PC-9 (cell line): ENCODE measurements around the gene PALS1. TPM values are rescaled to one million over a fixed set of nuclear protein-coding genes. Genes with fewer than 3 reads are reported as not detected.
"Not testable (repeated sequence)": the region's sequence is repeated elsewhere in the genome, so short reads cannot be mapped to it uniquely, and the experiment has no call there.

ENCODE experiments used
- BruUV-seq: library from RNA; stranded (reverse); fragments of 400-500 nt; replicated peaks from 2 replicates; lab custom pipeline; 2021; lab: Mats Ljungman, UMichigan
- CTCF ChIA-PET: fragments of 300-600 bp; sonication (Branson Sonifier 250); formaldehyde crosslinking; loops from one replicate; lab custom pipeline; 2022; ENCODE audit warnings: antibody characterized with exemption; lab: Charles Lee
- POLR2A ChIA-PET: fragments of 300-600 bp; sonication (Branson Sonifier 250); formaldehyde crosslinking; loops from one replicate; lab custom pipeline; 2022; ENCODE audit warnings: antibody characterized with exemption; ENCODE audit not compliant: unreplicated experiment; lab: Charles Lee
- DNase-seq, 2 experiments: peaks; one replicate each; pipeline versions ENCODE4 v3.0.0 to v3.0.0-alpha.2; 2015 to 2022; ENCODE audit warnings: mixed read lengths in 1 of 2
- H2AFZ ChIP-seq: fragments of 200-600 bp; sonication (generic); 2 replicates; pipeline ENCODE4 v1.8.1; 2017; ENCODE audit warnings: antibody characterized with exemption
- H3F3A ChIP-seq: fragments of 200-600 bp; sonication (generic); 2 replicates; pipeline ENCODE4 v1.8.1; 2017; ENCODE audit warnings: antibody characterized with exemption, mild to moderate bottlenecking, low read depth; ENCODE audit not compliant: insufficient read depth
- H3K27ac ChIP-seq: fragments of 200-600 bp; sonication (generic); 2 replicates; pipeline ENCODE4 v1.6.1; 2016; ENCODE audit warnings: mixed run types
- H3K27me3 ChIP-seq: fragments of 200-600 bp; sonication (generic); 2 replicates; pipeline ENCODE4 v1.6.1; 2016; ENCODE audit warnings: low read depth, mixed run types; ENCODE audit not compliant: insufficient read depth
- H3K36me3 ChIP-seq: fragments of 200-600 bp; sonication (generic); 2 replicates; pipeline ENCODE4 v1.6.1; 2016; ENCODE audit warnings: low read depth, mixed run types
- H3K4me1 ChIP-seq: fragments of 200-600 bp; sonication (generic); replicated peaks from 2 replicates; pipeline ENCODE4 v1.6.1; 2016; ENCODE audit warnings: mixed run types; ENCODE audit not compliant: insufficient read depth
- H3K4me2 ChIP-seq: fragments of 200-600 bp; sonication (generic); 2 replicates; pipeline ENCODE4 v1.6.1; 2017; ENCODE audit warnings: mixed run types
- H3K4me3 ChIP-seq: fragments of 200-600 bp; sonication (generic); 2 replicates; pipeline ENCODE4 v1.6.1; 2016; ENCODE audit warnings: mixed run types
- H3K79me2 ChIP-seq: fragments of 200-600 bp; sonication (generic); 2 replicates; pipeline ENCODE4 v1.6.1; 2017; ENCODE audit warnings: low read depth, mixed run types
- H3K9me2 ChIP-seq: fragments of 200-600 bp; sonication (generic); 2 replicates; pipeline ENCODE4 v1.8.1; 2017; ENCODE audit warnings: mild to moderate bottlenecking; ENCODE audit not compliant: insufficient read depth
- H3K9me3 ChIP-seq: fragments of 200-600 bp; sonication (generic); 2 replicates; pipeline ENCODE4 v1.8.1; 2016; ENCODE audit warnings: low read depth; ENCODE audit not compliant: insufficient read depth
- H4K20me1 ChIP-seq: fragments of 200-600 bp; sonication (generic); 2 replicates; pipeline ENCODE4 v1.8.1; 2017; ENCODE audit not compliant: insufficient read depth
- EZH2 ChIP-seq: fragments of 200-600 bp; sonication (generic); IDR thresholded peaks from 2 replicates; pipeline ENCODE4 v1.8.0; 2017; ENCODE audit warnings: antibody characterized with exemption, low read depth
- intact Hi-C: fragments of 100-400 bp; cut with micrococcal nuclease; formaldehyde crosslinking; loops from one replicate; pipeline ENCODE4 v1.10.0; 2022; ENCODE audit not compliant: unreplicated experiment
- total RNA-seq: library from RNA; stranded (reverse); gene quantifications from 2 replicates; pipeline ENCODE4 v1.2.3, GENCODE V29; 2021
- TF ChIP-seq, protein P1 (sequence below): fragments of 200-600 bp; sonication (generic); conservative IDR thresholded peaks from 2 replicates; pipeline ENCODE4 v1.6.1; 2017; ENCODE audit warnings: mixed run types, antibody characterized with exemption, mild to moderate bottlenecking, moderate library complexity

Gene PALS1
- total RNA-seq, 1 experiment from 2014 or later, result 94.7 TPM

DNA sequence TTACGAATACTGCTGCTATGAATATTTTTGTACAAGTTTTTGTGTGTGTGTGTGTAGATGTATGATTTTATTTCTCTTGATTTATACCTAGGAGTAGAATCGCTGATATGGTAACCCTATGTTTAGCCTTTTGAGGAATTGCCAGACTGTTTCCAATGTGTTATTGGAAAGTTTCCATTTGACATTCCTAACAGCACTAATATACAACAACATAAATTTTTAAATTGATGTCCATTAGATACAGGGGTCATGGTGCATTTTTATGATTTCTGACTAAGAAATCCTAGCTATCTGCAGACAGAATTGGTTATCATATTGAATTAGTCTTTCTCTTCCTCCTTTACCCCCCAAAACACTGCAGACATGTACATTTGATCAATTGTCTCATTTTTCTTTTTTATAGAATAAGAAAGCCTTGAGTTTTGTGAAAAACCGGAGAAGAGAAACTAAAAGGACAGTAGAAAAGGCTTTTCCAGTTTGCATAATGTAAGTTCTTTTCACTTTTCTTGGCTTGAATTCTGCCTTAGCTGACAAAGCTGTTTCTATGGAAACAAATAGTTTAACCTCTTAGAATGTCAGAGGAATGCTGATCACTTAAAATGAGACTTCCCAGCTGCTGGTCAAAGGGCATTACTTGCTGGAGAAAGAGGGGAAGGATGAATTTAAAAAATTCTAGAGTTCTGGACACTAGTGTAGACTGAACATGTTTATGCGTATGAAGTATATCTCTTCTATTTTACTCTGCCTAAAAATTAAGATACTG is 28.2 kb downstream of the PALS1 start:
- Histone ChIP-seq H3K79me2 (peaks cover 59% of the 10 kb centered on the region), H3K36me3 (0 out of 2 replicates have a peak, but pooled peaks cover 10% of the 10 kb centered on the region), H3K9me2 (no peaks in the 10 kb centered on the region; the same call in 1 of the 2 replicates), H4K20me1 (peaks cover 29% of the 10 kb centered on the region), H3K27ac (no peak overlapping the region), H3K4me1 (no peaks in the 10 kb centered on the region), H2AFZ (no peak overlapping the region), H3K27me3 (no peaks in the 10 kb centered on the region), H3K4me3 (no peak overlapping the region), H3K9me3 (no peaks in the 10 kb centered on the region), H3K4me2 (no peak overlapping the region), H3F3A (no peaks in the 10 kb centered on the region)
- TF ChIP-seq EZH2, result no peak
- TF ChIP-seq, protein P1, sequence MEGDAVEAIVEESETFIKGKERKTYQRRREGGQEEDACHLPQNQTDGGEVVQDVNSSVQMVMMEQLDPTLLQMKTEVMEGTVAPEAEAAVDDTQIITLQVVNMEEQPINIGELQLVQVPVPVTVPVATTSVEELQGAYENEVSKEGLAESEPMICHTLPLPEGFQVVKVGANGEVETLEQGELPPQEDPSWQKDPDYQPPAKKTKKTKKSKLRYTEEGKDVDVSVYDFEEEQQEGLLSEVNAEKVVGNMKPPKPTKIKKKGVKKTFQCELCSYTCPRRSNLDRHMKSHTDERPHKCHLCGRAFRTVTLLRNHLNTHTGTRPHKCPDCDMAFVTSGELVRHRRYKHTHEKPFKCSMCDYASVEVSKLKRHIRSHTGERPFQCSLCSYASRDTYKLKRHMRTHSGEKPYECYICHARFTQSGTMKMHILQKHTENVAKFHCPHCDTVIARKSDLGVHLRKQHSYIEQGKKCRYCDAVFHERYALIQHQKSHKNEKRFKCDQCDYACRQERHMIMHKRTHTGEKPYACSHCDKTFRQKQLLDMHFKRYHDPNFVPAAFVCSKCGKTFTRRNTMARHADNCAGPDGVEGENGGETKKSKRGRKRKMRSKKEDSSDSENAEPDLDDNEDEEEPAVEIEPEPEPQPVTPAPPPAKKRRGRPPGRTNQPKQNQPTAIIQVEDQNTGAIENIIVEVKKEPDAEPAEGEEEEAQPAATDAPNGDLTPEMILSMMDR, result no peak
- BruUV-seq, result no TSS peak
- no peak for DNase-seq
- ChIA-PET POLR2A (interaction anchor here (0.6 to 0.7 kb wide), 2 partner anchors 68 to 76 kb away, joined by 3 to 8 read pairs; no protein-coding TSS in a partner anchor), CTCF (interaction anchor here (0.6 kb wide), 1 partner anchor 400 kb away, joined by 3 read pairs; no protein-coding TSS in a partner anchor)
- intact Hi-C loops, result no loop called here

- intact Hi-C loops, result no loop called here
Observed at GRCh38 chr14:67270145-67270753, 29.0 kb downstream of the PALS1 start.

GRCh38 chr14:67270933-67271332 is 29.7 kb downstream of the PALS1 start:
- no peak overlapping the region for H3K4me3 ChIP-seq
- ChIA-PET POLR2A (no interaction called here), CTCF (no interaction called here)
- no peak overlapping the region for H3K4me2 ChIP-seq
- no peaks in the 10 kb centered on the region for H3K4me1 ChIP-seq
- DNase-seq, result no peak
- H3K36me3 ChIP-seq, result 0 out of 2 replicates have a peak, but pooled peaks cover 10% of the 10 kb centered on the region
- no peak overlapping the region for H2AFZ ChIP-seq
- H3K9me2 ChIP-seq, result no peaks in the 10 kb centered on the region
- no TSS peak for BruUV-seq
- peaks cover 52% of the 10 kb centered on the region for H3K79me2 ChIP-seq
- H3K9me3 ChIP-seq, result no peaks in the 10 kb centered on the region
- intact Hi-C loops, result no loop called here
- TF ChIP-seq EZH2, result no peak
- TF ChIP-seq, protein P1, result no peak
- no peaks in the 10 kb centered on the region for H3F3A ChIP-seq
- H3K27ac ChIP-seq, result no peak overlapping the region
- H4K20me1 ChIP-seq, result peaks cover 27% of the 10 kb centered on the region; the same call in 1 of the 2 replicates
- no peaks in the 10 kb centered on the region for H3K27me3 ChIP-seq

More at GRCh38 chr14:67270145-67270753, 29.0 kb downstream of the PALS1 start:
- no peak for TF ChIP-seq EZH2
- TF ChIP-seq, protein P1, result no peak
- no peak overlapping the region for H2AFZ ChIP-seq
- H3K79me2 ChIP-seq, result peaks cover 51% of the 10 kb centered on the region
- H3K36me3 ChIP-seq, result 0 out of 2 replicates have a peak, but pooled peaks cover 10% of the 10 kb centered on the region
- POLR2A ChIA-PET, result interaction anchor here (0.6 to 0.7 kb wide), 2 partner anchors 76 to 1157 kb away, joined by 5 to 8 read pairs; no protein-coding TSS in a partner anchor
- H3K27me3 ChIP-seq, result no peaks in the 10 kb centered on the region
- H4K20me1 ChIP-seq, result peaks cover 25% of the 10 kb centered on the region
- no peaks in the 10 kb centered on the region for H3K9me2 ChIP-seq
- BruUV-seq, result no TSS peak
- DNase-seq, result no peak
- H3K4me2 ChIP-seq, result no peak overlapping the region
- no peak overlapping the region for H3K27ac ChIP-seq
- CTCF ChIA-PET, result interaction anchor here (0.6 kb wide), 1 partner anchor 401 kb away, joined by 3 read pairs; no protein-coding TSS in a partner anchor
- H3K9me3 ChIP-seq, result no peaks in the 10 kb centered on the region
- H3F3A ChIP-seq, result no peaks in the 10 kb centered on the region
- no peaks in the 10 kb centered on the region for H3K4me1 ChIP-seq
- H3K4me3 ChIP-seq, result no peak overlapping the region

DNA sequence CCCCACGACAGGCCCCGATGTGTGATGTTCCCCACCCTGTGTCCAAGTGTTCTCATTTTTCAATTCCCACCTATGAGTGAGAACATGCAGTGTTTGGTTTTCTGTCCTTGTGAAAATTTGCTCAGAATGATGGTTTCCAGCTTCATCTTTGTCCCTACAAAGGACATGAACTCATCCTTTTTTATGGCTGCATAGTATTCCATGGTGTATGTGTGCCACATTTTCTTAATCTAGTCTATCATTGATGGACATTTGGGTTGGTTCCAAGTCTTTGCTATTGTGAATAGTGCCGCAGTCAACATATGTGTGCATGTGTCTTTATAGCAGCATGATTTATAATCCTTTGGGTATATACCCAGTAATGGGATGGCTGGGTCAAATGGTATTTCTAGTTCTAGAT is 32.0 kb downstream of the PALS1 start:
- DNase-seq, H3K27ac ChIP-seq, H3K36me3 ChIP-seq, BruUV-seq, intact Hi-C loops, CTCF ChIA-PET, H2AFZ ChIP-seq, H3K27me3 ChIP-seq, H3K4me2 ChIP-seq, H3K9me3 ChIP-seq, H3F3A ChIP-seq, H3K9me2 ChIP-seq, H3K4me1 ChIP-seq, H3K4me3 ChIP-seq, POLR2A ChIA-PET: not testable (repeated sequence)
- H4K20me1 ChIP-seq, result peaks cover 25% of the 10 kb centered on the region
- peaks cover 43% of the 10 kb centered on the region for H3K79me2 ChIP-seq
